T-helper 1 cell treated with Interleukin-12 subunit alpha and Interleukin-12 subunit beta and Interleukin-4 antibody, amounts not matched to agents 30 μg/mL and 1 μg/mL, for 36 hours (primary cell): ENCODE measurements around the gene CHRNG.
A peak's percentile ranks its signal among the peaks of the same experiment; 100 is the strongest.

Experiments used
- H3K27ac Mint-ChIP-seq: one replicate; pipeline ENCODE4 v1.8.0; 2021; ENCODE audit warnings: mild to moderate bottlenecking, mixed read lengths
- H3K27me3 Mint-ChIP-seq: one replicate; pipeline ENCODE4 v1.8.0; 2021; ENCODE audit warnings: low read depth, mixed read lengths
- H3K36me3 Mint-ChIP-seq: one replicate; pipeline ENCODE4 v1.8.0; 2021; ENCODE audit warnings: low read depth, mixed read lengths
- H3K4me1 Mint-ChIP-seq: one replicate; pipeline ENCODE4 v1.8.0; 2021; ENCODE audit warnings: low read depth, mixed read lengths
- H3K4me3 Mint-ChIP-seq: one replicate; pipeline ENCODE4 v1.8.0; 2021; ENCODE audit warnings: mild to moderate bottlenecking, moderate library complexity, mixed read lengths
- H3K9me3 Mint-ChIP-seq: one replicate; pipeline ENCODE4 v1.8.0; 2021; ENCODE audit warnings: mixed read lengths

Gene CHRNG

GRCh38 chr2:232519581-232520438 is 19.7 kb upstream of the CHRNG start, which contains the start of gene PRSS56:
PRSS56 (plus strand) TSS chr2:232520388; CDS start chr2:232520599, 211 bp downstream.
- Mint-ChIP-seq H3K9me3 (no peaks in the 10 kb centered on the region), H3K4me3 (no peak within 1 kb of the TSS), H3K36me3 (no peaks in the 10 kb centered on the region), H3K27ac (no peak within 1 kb of the TSS), H3K4me1 (peaks cover 2% of the 10 kb centered on the region), H3K27me3 (peaks cover 30% of the 10 kb centered on the region)

- Mint-ChIP-seq H3K27me3 (peaks cover 30% of the 10 kb centered on the region), H3K9me3 (no peaks in the 10 kb centered on the region), H3K4me3 (no peak overlapping the region), H3K36me3 (no peaks in the 10 kb centered on the region), H3K4me1 (peaks cover 2% of the 10 kb centered on the region), H3K27ac (no peak overlapping the region)
Measured at GRCh38 chr2:232520489-232520888, 19.0 kb upstream of the CHRNG start.

DNA sequence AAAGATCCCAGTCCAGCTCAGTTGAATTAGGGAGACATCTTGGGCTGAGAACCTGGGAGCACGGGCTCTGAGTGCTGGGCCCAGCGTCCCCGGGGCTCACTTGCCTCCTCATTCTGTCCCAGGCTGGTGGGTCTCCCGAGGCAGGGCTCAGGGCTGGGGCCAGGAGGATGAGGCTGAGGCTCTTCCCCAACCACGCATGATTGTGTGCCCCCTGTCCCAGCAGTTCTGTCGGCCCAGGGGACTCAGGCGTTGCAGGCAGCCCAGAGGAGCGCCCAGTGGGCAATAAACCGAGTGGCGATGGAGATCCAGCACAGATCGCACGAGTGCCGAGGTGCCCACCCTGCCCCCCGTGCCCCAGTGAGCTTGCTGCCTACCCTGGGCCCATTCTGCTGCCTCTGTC is 18.4 kb upstream of the CHRNG start:
- no peaks in the 10 kb centered on the region for H3K36me3 Mint-ChIP-seq
- H3K4me1 Mint-ChIP-seq: peaks cover 2% of the 10 kb centered on the region
- H3K4me3 Mint-ChIP-seq: no peak overlapping the region
- peaks cover 30% of the 10 kb centered on the region for H3K27me3 Mint-ChIP-seq
- H3K9me3 Mint-ChIP-seq: no peaks in the 10 kb centered on the region
- no peak overlapping the region for H3K27ac Mint-ChIP-seq

DNA sequence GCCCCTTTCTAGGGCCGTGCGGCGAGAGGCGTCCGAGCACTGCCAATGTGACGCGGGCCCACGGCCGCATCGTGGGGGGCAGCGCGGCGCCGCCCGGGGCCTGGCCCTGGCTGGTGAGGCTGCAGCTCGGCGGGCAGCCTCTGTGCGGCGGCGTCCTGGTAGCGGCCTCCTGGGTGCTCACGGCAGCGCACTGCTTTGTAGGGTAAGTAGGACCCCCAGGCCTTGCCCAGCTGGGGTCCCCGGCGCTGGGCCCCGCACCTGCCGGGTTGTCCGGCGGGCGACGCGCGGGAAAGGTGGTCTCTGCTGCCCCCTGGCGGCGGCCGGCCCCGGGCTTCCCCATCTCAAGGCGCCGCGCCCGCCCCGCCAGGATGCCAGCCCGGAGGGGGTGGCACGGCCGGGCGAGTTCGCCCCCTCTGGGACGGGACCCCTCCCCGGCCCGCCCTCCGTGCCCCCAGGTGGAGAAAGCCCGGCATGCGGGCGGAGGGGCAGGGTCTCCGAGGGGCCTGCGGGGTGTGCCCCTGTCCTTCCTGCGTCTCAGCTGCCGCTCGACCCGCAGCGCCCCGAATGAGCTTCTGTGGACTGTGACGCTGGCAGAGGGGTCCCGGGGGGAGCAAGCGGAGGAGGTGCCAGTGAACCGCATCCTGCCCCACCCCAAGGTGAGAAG is 17.4 kb upstream of the CHRNG start:
- Mint-ChIP-seq H3K27ac (no peak overlapping the region), H3K36me3 (no peaks in the 10 kb centered on the region), H3K9me3 (no peaks in the 10 kb centered on the region), H3K27me3 (peaks cover 30% of the 10 kb centered on the region), H3K4me1 (peaks cover 2% of the 10 kb centered on the region), H3K4me3 (no peak overlapping the region)

- no peaks in the 10 kb centered on the region for H3K9me3 Mint-ChIP-seq
- H3K36me3 Mint-ChIP-seq: no peaks in the 10 kb centered on the region
- peaks cover 32% of the 10 kb centered on the region for H3K27me3 Mint-ChIP-seq
- H3K27ac Mint-ChIP-seq: no peak overlapping the region
- H3K4me1 Mint-ChIP-seq: peaks cover 2% of the 10 kb centered on the region
- H3K4me3 Mint-ChIP-seq: peak overlapping the region; percentile 21
Measured at GRCh38 chr2:232522623-232523401, 16.7 kb upstream of the CHRNG start.

GRCh38 chr2:232523402-232523681 is 16.1 kb upstream of the CHRNG start:
- peaks cover 31% of the 10 kb centered on the region for H3K27me3 Mint-ChIP-seq
- peaks cover 2% of the 10 kb centered on the region for H3K4me1 Mint-ChIP-seq
- no peaks in the 10 kb centered on the region for H3K36me3 Mint-ChIP-seq
- no peak overlapping the region for H3K27ac Mint-ChIP-seq
- no peaks in the 10 kb centered on the region for H3K9me3 Mint-ChIP-seq
- H3K4me3 Mint-ChIP-seq: no peak overlapping the region

GRCh38 chr2:232523682-232524597 is 15.6 kb upstream of the CHRNG start:
- H3K9me3 Mint-ChIP-seq: no peaks in the 10 kb centered on the region
- peaks cover 28% of the 10 kb centered on the region for H3K27me3 Mint-ChIP-seq
- H3K27ac Mint-ChIP-seq: no peak overlapping the region
- H3K36me3 Mint-ChIP-seq: no peaks in the 10 kb centered on the region
- peaks cover 4% of the 10 kb centered on the region for H3K4me1 Mint-ChIP-seq
- peak overlapping the region; percentile 28 for H3K4me3 Mint-ChIP-seq

- H3K27ac Mint-ChIP-seq: no peak overlapping the region
- H3K9me3 Mint-ChIP-seq: no peaks in the 10 kb centered on the region
- H3K27me3 Mint-ChIP-seq: peaks cover 22% of the 10 kb centered on the region
- no peak overlapping the region for H3K4me3 Mint-ChIP-seq
- no peaks in the 10 kb centered on the region for H3K36me3 Mint-ChIP-seq
- peaks cover 5% of the 10 kb centered on the region for H3K4me1 Mint-ChIP-seq
Measured at GRCh38 chr2:232524771-232525170, 14.7 kb upstream of the CHRNG start.

GRCh38 chr2:232525199-232525598 is 14.3 kb upstream of the CHRNG start:
- H3K4me1 Mint-ChIP-seq: peaks cover 5% of the 10 kb centered on the region
- peaks cover 22% of the 10 kb centered on the region for H3K27me3 Mint-ChIP-seq

GRCh38 chr2:232525791-232526371 is 13.6 kb upstream of the CHRNG start, which contains the start of gene CHRND:
CHRND (plus strand) TSS chr2:232526160; CDS start chr2:232526216, 56 bp downstream.
- Mint-ChIP-seq H3K9me3 (no peaks in the 10 kb centered on the region), H3K27me3 (peaks cover 22% of the 10 kb centered on the region), H3K27ac (no peak within 1 kb of the TSS)

More at GRCh38 chr2:232525199-232525598, 14.3 kb upstream of the CHRNG start:
- Mint-ChIP-seq H3K27ac (no peak overlapping the region), H3K36me3 (no peaks in the 10 kb centered on the region), H3K4me3 (no peak overlapping the region), H3K9me3 (no peaks in the 10 kb centered on the region)

GRCh38 chr2:232526372-232526941 is 13.0 kb upstream of the CHRNG start:
- Mint-ChIP-seq H3K27me3 (peaks cover 20% of the 10 kb centered on the region), H3K36me3 (no peaks in the 10 kb centered on the region), H3K27ac (no peak overlapping the region), H3K4me3 (no peak overlapping the region), H3K4me1 (peaks cover 4% of the 10 kb centered on the region), H3K9me3 (no peaks in the 10 kb centered on the region)

More at GRCh38 chr2:232525791-232526371, 13.6 kb upstream of the CHRNG start, which contains the start of gene CHRND:
- no peaks in the 10 kb centered on the region for H3K36me3 Mint-ChIP-seq
- H3K4me3 Mint-ChIP-seq: no peak within 1 kb of the TSS
- peaks cover 5% of the 10 kb centered on the region for H3K4me1 Mint-ChIP-seq

DNA sequence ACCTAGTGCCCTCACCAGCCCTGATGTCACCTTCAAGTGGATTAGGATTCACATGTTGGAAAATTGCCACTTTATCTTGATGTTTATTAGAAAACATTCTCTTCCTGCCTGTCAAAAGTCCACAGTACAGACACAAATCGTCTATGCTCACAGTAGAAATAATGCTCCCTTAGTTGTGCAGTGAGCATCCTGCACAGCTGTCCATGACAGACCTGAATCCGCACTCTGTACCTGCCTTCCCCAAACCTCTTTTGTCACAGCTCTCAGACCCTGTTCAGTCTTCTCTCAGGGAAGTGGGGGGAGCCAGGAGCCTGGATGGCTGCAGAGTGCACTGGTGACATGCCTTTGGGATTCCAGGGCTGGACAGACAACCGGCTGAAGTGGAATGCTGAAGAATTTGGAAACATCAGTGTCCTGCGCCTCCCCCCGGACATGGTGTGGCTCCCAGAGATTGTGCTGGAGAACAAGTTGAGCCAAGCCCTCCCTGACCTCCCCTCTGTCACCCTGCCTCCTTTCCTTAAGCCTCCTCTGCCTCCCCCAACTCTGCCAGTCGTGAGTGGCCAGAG is 11.5 kb upstream of the CHRNG start:
- no peak overlapping the region for H3K27ac Mint-ChIP-seq
- no peaks in the 10 kb centered on the region for H3K9me3 Mint-ChIP-seq
- peaks cover 4% of the 10 kb centered on the region for H3K4me1 Mint-ChIP-seq
- H3K27me3 Mint-ChIP-seq: peaks cover 15% of the 10 kb centered on the region
- H3K4me3 Mint-ChIP-seq: no peak overlapping the region
- no peaks in the 10 kb centered on the region for H3K36me3 Mint-ChIP-seq
